PC-3 (cell line): ENCODE data around the gene SENP8. TPM values are rescaled to one million over a fixed set of nuclear protein-coding genes. Genes with fewer than 3 reads are reported as not detected.

Experiments
- ATAC-seq: fragments of 200-7000 bp; cut with Tn5 transposase; 2 replicates; pipeline ENCODE4 v1.9.1; 2020; ENCODE audit warnings: mild to moderate bottlenecking, moderate library complexity
- BruUV-seq: library from RNA; stranded (reverse); fragments of 400-500 nt; replicated peaks from 2 replicates; lab custom pipeline; 2021; lab: Mats Ljungman, UMichigan
- CTCF ChIA-PET: fragments of 300-600 bp; sonication (Branson Sonifier 250); formaldehyde crosslinking; loops from one replicate; lab custom pipeline; 2022; ENCODE audit warnings: antibody characterized with exemption; lab: Charles Lee
- POLR2A ChIA-PET: fragments of 300-600 bp; sonication (Branson Sonifier 250); formaldehyde crosslinking; loops from one replicate; lab custom pipeline; 2022; ENCODE audit warnings: antibody characterized with exemption; ENCODE audit not compliant: unreplicated experiment; lab: Charles Lee
- DNase-seq: peaks from one replicate; pipeline ENCODE4 v3.0.0-alpha.2; 2015
- H2AFZ ChIP-seq: fragments of 300-600 bp; sonication (generic); 2 replicates; pipeline ENCODE4 v1.6.0; 2016; ENCODE audit warnings: antibody characterized with exemption, low read length
- H3F3A ChIP-seq: fragments of 300-600 bp; sonication (generic); one replicate; pipeline ENCODE4 v1.6.0; 2017; ENCODE audit warnings: antibody characterized with exemption, low read length, control low read depth, mild to moderate bottlenecking; ENCODE audit not compliant: unreplicated experiment
- H3K27ac ChIP-seq: fragments of 300-600 bp; sonication (generic); 2 replicates; pipeline ENCODE4 v1.5.1; 2016; ENCODE audit warnings: mild to moderate bottlenecking, low read length
- H3K27me3 ChIP-seq: fragments of 300-600 bp; sonication (generic); 2 replicates; pipeline ENCODE4 v1.6.1; 2016; ENCODE audit warnings: low read length, mixed read lengths
- H3K36me3 ChIP-seq: fragments of 300-600 bp; sonication (generic); 2 replicates; pipeline ENCODE4 v1.6.1; 2016; ENCODE audit warnings: low read depth, mixed run types, low read length, mixed read lengths
- H3K4me1 ChIP-seq: fragments of 300-600 bp; sonication (generic); 2 replicates; pipeline ENCODE4 v1.5.1; 2016; ENCODE audit warnings: low read length; ENCODE audit not compliant: insufficient read depth
- H3K4me2 ChIP-seq: fragments of 300-600 bp; sonication (generic); 2 replicates; pipeline ENCODE4 v1.6.0; 2016; ENCODE audit warnings: low read length
- H3K4me3 ChIP-seq: fragments of 300-600 bp; sonication (generic); 2 replicates; pipeline ENCODE4 v1.5.1; 2016; ENCODE audit warnings: mild to moderate bottlenecking, low read length, mixed read lengths
- H3K79me2 ChIP-seq: fragments of 300-600 bp; sonication (generic); 2 replicates; pipeline ENCODE4 v1.6.1; 2017; ENCODE audit warnings: low read length, mixed read lengths
- H3K9ac ChIP-seq: fragments of 300-600 bp; sonication (generic); 2 replicates; pipeline ENCODE4 v1.6.0; 2016; ENCODE audit warnings: mild to moderate bottlenecking, low read length
- H3K9me2 ChIP-seq: fragments of 300-600 bp; sonication (generic); replicated peaks from 2 replicates; pipeline ENCODE4 v1.6.1; 2016; ENCODE audit warnings: mixed run types, low read length, mixed read lengths
- H3K9me3 ChIP-seq: fragments of 300-600 bp; sonication (generic); 2 replicates; pipeline ENCODE4 v1.6.1; 2016; ENCODE audit warnings: low read length, mixed read lengths
- H4K20me1 ChIP-seq: fragments of 300-600 bp; sonication (generic); 2 replicates; pipeline ENCODE4 v1.6.1; 2016; ENCODE audit warnings: low read length, mixed read lengths
- CTCF ChIP-seq: fragments of 300-600 bp; sonication (generic); conservative IDR thresholded peaks from 2 replicates; pipeline ENCODE4 v1.5.1; 2017; ENCODE audit warnings: antibody characterized with exemption, low read depth, mild to moderate bottlenecking, low read length
- EZH2 ChIP-seq: fragments of 300-600 bp; sonication (generic); IDR thresholded peaks from one replicate; pipeline ENCODE4 v1.6.1; 2017; ENCODE audit warnings: antibody characterized with exemption, mild to moderate bottlenecking, low read length; ENCODE audit not compliant: unreplicated experiment
- EZH2phosphoT487 ChIP-seq: fragments of 300-600 bp; sonication (generic); IDR thresholded peaks from 2 replicates; pipeline ENCODE4 v1.6.1; 2018; ENCODE audit warnings: mild to moderate bottlenecking, antibody characterized with exemption, low read length, borderline replicate concordance
- intact Hi-C: fragments of 100-400 bp; cut with micrococcal nuclease; formaldehyde crosslinking; loops from 2 replicates; pipeline ENCODE4 v1.9.0; 2023
- total RNA-seq: library from RNA; depleted of rRNA; stranded (reverse); fragments of >200 nt; gene quantifications from 2 replicates; pipeline ENCODE4 v1.2.3, GENCODE V29; 2014

Gene SENP8
- total RNA-seq, 1 experiment from 2014 or later = 4.2 TPM

- Histone ChIP-seq H3K9me3 (no peaks in the 10 kb centered on the region), H3K9me2 (no peaks in the 10 kb centered on the region), H3K4me1 (peaks cover under 1% of the 10 kb centered on the region), H3K27me3 (no peaks in the 10 kb centered on the region), H3K36me3 (no peaks in the 10 kb centered on the region), H4K20me1 (no peaks in the 10 kb centered on the region), H3F3A (no peaks in the 10 kb centered on the region), H3K4me2 (no peak overlapping the region), H2AFZ (no peak overlapping the region), H3K9ac (no peak overlapping the region), H3K27ac (no peak overlapping the region), H3K79me2 (no peaks in the 10 kb centered on the region), H3K4me3 (no peak overlapping the region)
- ATAC-seq = no peak
- intact Hi-C loops = no loop called here
- DNase-seq = no peak
- BruUV-seq = no TSS peak
- ChIA-PET POLR2A (no interaction called here), CTCF (no interaction called here)
- TF ChIP-seq EZH2 = no peak
- TF ChIP-seq EZH2phosphoT487 = no peak
Measured at GRCh38 chr15:72162569-72162968, 44.4 kb downstream of the SENP8 start.

GRCh38 chr15:72163719-72164118 is 45.5 kb downstream of the SENP8 start:
- no peak overlapping the region for H3K4me2 ChIP-seq
- H3K4me3 ChIP-seq = no peak overlapping the region
- DNase-seq (no peak), ATAC-seq (no peak)
- ChIA-PET POLR2A (no interaction called here), CTCF (no interaction called here)
- H3K79me2 ChIP-seq = no peaks in the 10 kb centered on the region
- H3K27me3 ChIP-seq = no peaks in the 10 kb centered on the region
- H3K27ac ChIP-seq = no peak overlapping the region
- H3K9ac ChIP-seq = no peak overlapping the region
- no TSS peak for BruUV-seq
- H3K9me3 ChIP-seq = no peaks in the 10 kb centered on the region
- intact Hi-C loops = no loop called here
- H2AFZ ChIP-seq = no peak overlapping the region
- H3K36me3 ChIP-seq = no peaks in the 10 kb centered on the region
- H4K20me1 ChIP-seq = no peaks in the 10 kb centered on the region
- H3K9me2 ChIP-seq = no peaks in the 10 kb centered on the region
- H3K4me1 ChIP-seq = peaks cover 12% of the 10 kb centered on the region
- H3F3A ChIP-seq = no peaks in the 10 kb centered on the region
- TF ChIP-seq EZH2 (no peak), EZH2phosphoT487 (no peak), CTCF (no peak)

GRCh38 chr15:72166716-72167417 is 48.7 kb downstream of the SENP8 start:
- POLR2A ChIA-PET = no interaction called here
- intact Hi-C loops = no loop called here
- TF ChIP-seq EZH2phosphoT487 (no peak), EZH2 (no peak), CTCF (no peak)
- no peak overlapping the region for H2AFZ ChIP-seq
- no peaks in the 10 kb centered on the region for H3F3A ChIP-seq
- no peaks in the 10 kb centered on the region for H4K20me1 ChIP-seq
- no peak overlapping the region for H3K9ac ChIP-seq
- H3K27ac ChIP-seq = no peak overlapping the region
- ATAC-seq = no peak
- H3K4me3 ChIP-seq = no peak overlapping the region
- H3K36me3 ChIP-seq = no peaks in the 10 kb centered on the region
- CTCF ChIA-PET = no interaction called here
- H3K4me2 ChIP-seq = no peak overlapping the region
- H3K79me2 ChIP-seq = no peaks in the 10 kb centered on the region
- no peaks in the 10 kb centered on the region for H3K9me2 ChIP-seq
- no peak for DNase-seq
- H3K9me3 ChIP-seq = no peaks in the 10 kb centered on the region
- H3K4me1 ChIP-seq = peaks cover 18% of the 10 kb centered on the region
- BruUV-seq = no TSS peak
- no peaks in the 10 kb centered on the region for H3K27me3 ChIP-seq
